Tibial artery (tissue), 4 donors: ENCODE measurements around the gene NET1.

Experiments used
- DNase-seq, 2 donors: peaks; one replicate each; pipeline ENCODE4 v3.0.0-alpha.2; 2019
- H3K27ac ChIP-seq, 2 donors: fragments of 200-600 bp; sonication (generic) in 1 of 2; 1 replicate in 1 of 2; 2 replicates in 1 of 2; pipeline ENCODE4 v1.5.1; 2018 to 2019; ENCODE audit warnings: mild to moderate bottlenecking in 1 of 2
- H3K27me3 ChIP-seq, 2 donors: fragments of 200-600 bp; sonication (generic) in 1 of 2; one replicate each; pipeline versions ENCODE4 v1.5.1 to v1.6.0; 2016 to 2019
- H3K36me3 ChIP-seq, 3 donors: fragments of 200-600 bp; sonication (generic) in 2 of 3; one replicate each; pipeline ENCODE4 v1.5.1; 2016 to 2019; ENCODE audit warnings: mild to moderate bottlenecking in 2 of 3
- H3K4me1 ChIP-seq, 4 donors: fragments of 200-600 bp; sonication (generic) in 2 of 4; 1 replicate in 3 of 4; 2 replicates in 1 of 4; pipeline ENCODE4 v1.5.1; 2016 to 2019
- H3K4me3 ChIP-seq, 2 donors: fragments of 200-600 bp; sonication (generic) in 1 of 2; 1 replicate in 1 of 2; 2 replicates in 1 of 2; pipeline ENCODE4 v1.5.1; 2018 to 2019; ENCODE audit warnings: mild to moderate bottlenecking in 2 of 2
- H3K9me3 ChIP-seq, 3 donors: fragments of 200-600 bp; sonication (generic) in 1 of 3; one replicate each; pipeline ENCODE4 v1.5.1; 2016 to 2019
- CTCF ChIP-seq, 2 experiments: fragments of 200-600 bp in 1 of 2; fragments of 450-650 bp in 1 of 2; IDR thresholded peaks; one replicate each; pipeline ENCODE4 v1.5.1; 2017 to 2019; ENCODE audit warnings: antibody characterized with exemption in 2 of 2, mild to moderate bottlenecking in 1 of 2, moderate library complexity in 1 of 2
- intact Hi-C: fragments of 100-400 bp; cut with DNase I; formaldehyde crosslinking; loops from one replicate; pipeline ENCODE4 v1.15.0; 2023; ENCODE audit warnings: low total_unique reads

NET1 gene

GRCh38 chr10:5381187-5381586 lies 31.2 kb upstream of the NET1 start:
- no peak for TF ChIP-seq CTCF (IDR thresholded peaks at IDR 0.05)
- H3K4me3 ChIP-seq, result no peak overlapping the region
- no peaks in the 10 kb centered on the region for H3K4me1 ChIP-seq
- intact Hi-C loops, result no loop called here
- H3K9me3 ChIP-seq, result no peaks in the 10 kb centered on the region
- DNase-seq, result no peak
- H3K27ac ChIP-seq, result no peak overlapping the region
- no peaks in the 10 kb centered on the region for H3K36me3 ChIP-seq
- no peaks in the 10 kb centered on the region for H3K27me3 ChIP-seq

- TF ChIP-seq CTCF (IDR thresholded peaks at IDR 0.05), result no peak
- intact Hi-C loops, result no loop called here
- Histone ChIP-seq H3K27me3 (no peaks in the 10 kb centered on the region), H3K27ac (no peak overlapping the region), H3K36me3 (no peaks in the 10 kb centered on the region), H3K4me3 (no peak overlapping the region), H3K9me3 (peaks cover 0 to 9% (median 0%) of the 10 kb centered on the region in 3 donors), H3K4me1 (no peaks in the 10 kb centered on the region)
- DNase-seq, result no peak
Observed at GRCh38 chr10:5385224-5385623, 27.1 kb upstream of the NET1 start.

- H3K27me3 ChIP-seq, result no peaks in the 10 kb centered on the region
- H3K27ac ChIP-seq, result no peak overlapping the region
- no peak for TF ChIP-seq CTCF (IDR thresholded peaks at IDR 0.05)
- H3K4me3 ChIP-seq, result no peak overlapping the region
- no peaks in the 10 kb centered on the region for H3K36me3 ChIP-seq
- intact Hi-C loops, result no loop called here
- peaks cover 0 to 23% (median 8%) of the 10 kb centered on the region in 3 donors for H3K9me3 ChIP-seq
- DNase-seq, result no peak
- H3K4me1 ChIP-seq, result no peaks in the 10 kb centered on the region
Observed at GRCh38 chr10:5387169-5387568, 25.2 kb upstream of the NET1 start.

GRCh38 chr10:5390607-5391205 lies 21.7 kb upstream of the NET1 start:
- Histone ChIP-seq H3K36me3 (no peaks in the 10 kb centered on the region), H3K9me3 (peaks cover 0 to 23% (median 8%) of the 10 kb centered on the region in 3 donors), H3K27me3 (no peaks in the 10 kb centered on the region), H3K27ac (no peak overlapping the region), H3K4me3 (no peak overlapping the region), H3K4me1 (no peaks in the 10 kb centered on the region)
- no peak for DNase-seq
- intact Hi-C loops, result no loop called here
- TF ChIP-seq CTCF (IDR thresholded peaks at IDR 0.05), result no peak

GRCh38 chr10:5391790-5392189 lies 20.6 kb upstream of the NET1 start:
- Histone ChIP-seq H3K27me3 (no peaks in the 10 kb centered on the region), H3K4me1 (no peaks in the 10 kb centered on the region), H3K4me3 (no peak overlapping the region), H3K9me3 (peaks cover 0 to 23% (median 8%) of the 10 kb centered on the region in 3 donors), H3K36me3 (no peaks in the 10 kb centered on the region), H3K27ac (no peak overlapping the region)
- TF ChIP-seq CTCF (IDR thresholded peaks at IDR 0.05), result no peak
- intact Hi-C loops, result no loop called here
- DNase-seq, result no peak

- Histone ChIP-seq H3K36me3 (no peaks in the 10 kb centered on the region), H3K4me1 (no peaks in the 10 kb centered on the region), H3K27ac (no peak overlapping the region), H3K9me3 (peaks cover 0 to 23% (median 8%) of the 10 kb centered on the region in 3 donors), H3K27me3 (no peaks in the 10 kb centered on the region), H3K4me3 (no peak overlapping the region)
- no peak for TF ChIP-seq CTCF (IDR thresholded peaks at IDR 0.05)
- DNase-seq, result no peak
- intact Hi-C loops, result no loop called here
Observed at GRCh38 chr10:5393529-5393928, 18.8 kb upstream of the NET1 start.
